ENCODE measurements around the gene PPM1F. TPM values are rescaled to one million over a fixed set of nuclear protein-coding genes. Genes with fewer than 3 reads are reported as not detected.
A peak's percentile ranks its signal among the peaks of the same experiment; 100 is the strongest.
"Not testable (repeated sequence)": the region's sequence is repeated elsewhere in the genome, so short reads cannot be mapped to it uniquely, and the experiment has no call there.

The PPM1F gene
- polyA plus RNA-seq, 6 donors from 2014 or later = 4.9 to 11.5 (median 8.2) TPM

- no peaks in the 10 kb centered on the region for H3K9me3 Mint-ChIP-seq
- ATAC-seq (ENCODE audit: low read depth in 2 of 2) = no peak
- DNase-seq = no peak
- peaks cover 0 to 9% of the 10 kb centered on the region in 2 donors for H3K36me3 Mint-ChIP-seq
- no peaks in the 10 kb centered on the region for H3K27me3 Mint-ChIP-seq
- peaks cover 27 to 43% (median 32%) of the 10 kb centered on the region in 3 donors for H3K4me1 Mint-ChIP-seq
- peak overlapping the region in 1 of 8 donors; percentile 17 for H3K4me3 Mint-ChIP-seq
- peak overlapping the region in 2 of 6 donors; percentile 82 to 94 for H3K27ac Mint-ChIP-seq
Measured at GRCh38 chr22:21947040-21948014, 5.3 kb downstream of the PPM1F start.

- ATAC-seq (ENCODE audit: low read depth in 2 of 2) (no peak), DNase-seq (no peak)
- no peaks in the 10 kb centered on the region for H3K27me3 Mint-ChIP-seq
Measured at GRCh38 chr22:21946262-21946925, 6.3 kb downstream of the PPM1F start.

GRCh38 chr22:21945453-21946261, 7.0 kb downstream of the PPM1F start:
- Mint-ChIP-seq H3K27ac (peak overlapping the region in 1 of 6 donors; percentile 84), H3K4me3 (peak overlapping the region in 1 of 8 donors; percentile 33), H3K4me1 (peaks cover 28 to 46% (median 31%) of the 10 kb centered on the region in 3 donors), H3K27me3 (no peaks in the 10 kb centered on the region), H3K36me3 (peaks cover 0 to 9% of the 10 kb centered on the region in 2 donors), H3K9me3 (no peaks in the 10 kb centered on the region)
- DNase-seq (no peak), ATAC-seq (ENCODE audit: low read depth in 2 of 2) (no peak)

More at GRCh38 chr22:21946262-21946925, 6.3 kb downstream of the PPM1F start:
- H3K4me3 Mint-ChIP-seq = no peak overlapping the region
- no peaks in the 10 kb centered on the region for H3K9me3 Mint-ChIP-seq
- peaks cover 0 to 9% of the 10 kb centered on the region in 2 donors for H3K36me3 Mint-ChIP-seq
- peak overlapping the region in 1 of 6 donors; percentile 84 for H3K27ac Mint-ChIP-seq
- H3K4me1 Mint-ChIP-seq = peaks cover 28 to 42% (median 28%) of the 10 kb centered on the region in 3 donors

DNA sequence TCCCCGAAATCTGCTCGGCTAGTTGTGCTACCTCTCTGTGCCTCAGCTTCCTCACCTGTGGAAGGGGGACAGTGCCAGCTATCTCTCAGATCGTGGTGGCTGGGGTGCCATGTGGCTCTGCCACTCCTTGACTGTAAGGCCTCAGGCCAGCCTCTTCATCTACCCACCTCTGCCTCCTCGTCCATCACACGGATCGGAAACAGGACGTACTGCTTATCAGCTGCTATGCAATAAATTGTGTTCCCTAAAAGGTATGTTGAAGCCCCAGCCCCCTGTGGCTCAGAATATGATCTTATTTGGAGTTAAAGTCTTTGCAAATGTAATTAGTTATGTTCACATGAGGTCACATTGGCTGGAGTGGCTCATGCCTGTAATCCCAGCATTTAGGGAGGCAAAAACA, 7.8 kb downstream of the PPM1F start:
- H3K9me3 Mint-ChIP-seq = no peaks in the 10 kb centered on the region
- H3K27me3 Mint-ChIP-seq = no peaks in the 10 kb centered on the region
- DNase-seq = no peak
- H3K27ac Mint-ChIP-seq = no peak overlapping the region
- H3K4me1 Mint-ChIP-seq = peaks cover 29 to 45% (median 35%) of the 10 kb centered on the region in 3 donors
- H3K36me3 Mint-ChIP-seq = peaks cover 0 to 9% of the 10 kb centered on the region in 2 donors
- peak overlapping the region in 1 of 8 donors; percentile 33 for H3K4me3 Mint-ChIP-seq
- no peak for ATAC-seq (ENCODE audit: low read depth in 2 of 2)

DNA sequence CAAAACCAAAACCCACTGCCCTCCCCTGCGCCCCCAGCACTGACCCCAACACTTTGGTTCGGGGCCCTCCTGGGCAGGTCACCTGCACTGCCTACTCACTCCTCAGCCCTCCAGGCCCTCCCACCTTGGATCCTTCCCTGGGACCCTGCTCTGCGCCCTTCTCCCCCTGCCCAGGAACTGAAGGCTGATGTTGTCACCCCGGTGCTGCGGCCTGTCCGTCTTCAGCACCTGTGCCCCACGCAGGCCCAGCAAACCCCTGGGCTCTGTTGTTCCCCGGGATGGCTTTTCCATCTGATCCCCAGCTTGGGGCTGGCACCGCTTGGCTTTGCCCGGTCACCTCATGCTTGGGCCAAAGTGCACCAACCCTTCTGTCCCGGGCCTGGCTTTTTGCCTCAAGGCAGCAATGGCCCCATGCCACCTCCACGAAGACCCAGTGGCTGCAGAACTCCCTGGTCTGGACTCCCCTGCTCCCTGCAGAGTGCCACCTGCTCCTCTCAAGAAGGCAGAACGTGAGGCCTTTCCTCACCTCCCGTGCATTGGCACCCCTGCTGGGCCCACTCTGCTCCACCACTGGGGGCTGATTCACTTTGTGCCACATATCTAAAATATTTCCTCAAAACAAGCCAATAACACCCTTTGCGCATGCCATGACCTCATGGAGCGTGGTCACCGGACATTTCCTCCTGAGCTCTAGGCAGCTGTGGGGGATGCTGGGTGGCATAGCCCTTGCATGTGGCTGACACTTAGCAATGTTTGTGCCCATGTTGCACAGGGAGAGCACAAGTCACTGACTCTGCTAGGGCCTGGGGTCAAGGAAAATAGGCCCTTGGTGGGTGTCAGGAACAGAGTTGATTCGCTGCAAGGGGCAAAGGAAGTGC, 8.8 kb downstream of the PPM1F start:
- H3K4me3 Mint-ChIP-seq = peak overlapping the region in 2 of 8 donors; percentile 37 to 47
- H3K36me3 Mint-ChIP-seq = peaks cover 0 to 9% of the 10 kb centered on the region in 2 donors
- no peak for ATAC-seq (ENCODE audit: low read depth in 2 of 2)
- no peaks in the 10 kb centered on the region for H3K9me3 Mint-ChIP-seq
- peaks cover 32 to 55% (median 44%) of the 10 kb centered on the region in 3 donors for H3K4me1 Mint-ChIP-seq
- peak overlapping the region in 1 of 6 donors; percentile 20 for H3K27ac Mint-ChIP-seq
- H3K27me3 Mint-ChIP-seq = no peaks in the 10 kb centered on the region
- no peak for DNase-seq

- DNase-seq (no peak), ATAC-seq (ENCODE audit: low read depth in 2 of 2) (no peak)
- Mint-ChIP-seq H3K27me3 (no peaks in the 10 kb centered on the region), H3K27ac (peak overlapping the region in 3 of 6 donors; percentile 20 to 74 (median 22)), H3K36me3 (peaks cover 0 to 9% of the 10 kb centered on the region in 2 donors), H3K4me3 (peak overlapping the region in 1 of 8 donors; percentile 79), H3K4me1 (peaks cover 38 to 61% (median 53%) of the 10 kb centered on the region in 3 donors), H3K9me3 (no peaks in the 10 kb centered on the region)
Measured at GRCh38 chr22:21942407-21943343, 10.0 kb downstream of the PPM1F start.

GRCh38 chr22:21941921-21942320, 10.7 kb downstream of the PPM1F start:
- Mint-ChIP-seq H3K36me3 (peaks cover 0 to 9% of the 10 kb centered on the region in 2 donors), H3K9me3 (no peaks in the 10 kb centered on the region), H3K27ac (peak overlapping the region in 2 of 6 donors; percentile 18 to 22), H3K4me1 (peaks cover 42 to 63% (median 58%) of the 10 kb centered on the region in 3 donors), H3K4me3 (peak overlapping the region in 1 of 8 donors; percentile 15), H3K27me3 (no peaks in the 10 kb centered on the region)
- ATAC-seq (ENCODE audit: low read depth in 2 of 2) (no peak), DNase-seq (no peak)

DNA sequence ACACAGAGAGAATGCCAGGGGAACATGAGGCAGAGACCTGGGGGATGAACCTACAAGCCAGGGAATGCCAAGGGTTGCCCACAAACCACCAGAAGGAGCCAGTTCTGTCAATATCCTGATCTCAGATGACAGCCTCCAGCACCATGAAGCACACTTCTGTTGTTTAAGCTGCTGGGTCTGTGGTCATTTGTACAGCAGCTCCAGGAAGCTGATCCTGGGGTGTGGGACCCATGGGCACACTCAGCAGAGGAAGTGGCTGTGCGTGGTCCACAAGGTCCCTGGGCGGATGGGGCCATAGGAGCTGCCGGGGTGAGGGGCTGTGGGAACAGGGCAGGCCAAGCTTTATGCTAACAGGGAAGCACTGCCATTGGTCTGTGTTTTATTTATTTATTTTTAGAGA, 12.1 kb downstream of the PPM1F start:
- peaks cover 0 to 9% of the 10 kb centered on the region in 2 donors for H3K36me3 Mint-ChIP-seq
- no peaks in the 10 kb centered on the region for H3K27me3 Mint-ChIP-seq
- no peak for ATAC-seq (ENCODE audit: low read depth in 2 of 2)

DNA sequence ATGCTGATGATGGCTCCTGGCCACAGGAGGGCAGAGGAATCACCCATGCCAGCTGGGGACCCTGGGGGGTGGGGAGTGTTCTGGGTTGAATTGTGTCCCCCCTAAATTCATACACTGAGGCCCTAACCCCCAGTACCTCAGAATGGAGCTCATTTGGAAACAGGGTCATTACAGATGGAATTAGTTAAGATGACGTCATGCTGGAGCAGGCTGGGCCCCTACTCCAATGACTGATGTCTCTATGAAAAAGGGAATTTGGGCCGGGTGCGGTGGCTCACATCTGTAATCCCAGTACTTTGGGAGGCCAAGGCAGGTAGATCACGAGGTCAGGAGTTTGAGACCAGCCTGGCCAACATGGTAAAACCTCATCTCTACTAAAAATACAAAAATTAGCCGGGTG, 12.7 kb downstream of the PPM1F start:
- H3K36me3 Mint-ChIP-seq; DNase-seq; H3K9me3 Mint-ChIP-seq; ATAC-seq (ENCODE audit: low read depth in 2 of 2); H3K27me3 Mint-ChIP-seq: not testable (repeated sequence)
- Mint-ChIP-seq H3K27ac (peak overlapping the region in 3 of 6 donors; percentile 73 to 92 (median 76)), H3K4me1 (peaks cover 45 to 78% (median 66%) of the 10 kb centered on the region in 3 donors), H3K4me3 (peak overlapping the region in 3 of 8 donors; percentile 59 to 72 (median 63))

More for the DNA sequence above, 12.1 kb downstream of the PPM1F start:
- Mint-ChIP-seq H3K27ac (peak overlapping the region in 2 of 6 donors; percentile 76 to 87), H3K9me3 (no peaks in the 10 kb centered on the region), H3K4me1 (peaks cover 48 to 72% (median 66%) of the 10 kb centered on the region in 3 donors), H3K4me3 (no peak overlapping the region)
- no peak for DNase-seq

DNA sequence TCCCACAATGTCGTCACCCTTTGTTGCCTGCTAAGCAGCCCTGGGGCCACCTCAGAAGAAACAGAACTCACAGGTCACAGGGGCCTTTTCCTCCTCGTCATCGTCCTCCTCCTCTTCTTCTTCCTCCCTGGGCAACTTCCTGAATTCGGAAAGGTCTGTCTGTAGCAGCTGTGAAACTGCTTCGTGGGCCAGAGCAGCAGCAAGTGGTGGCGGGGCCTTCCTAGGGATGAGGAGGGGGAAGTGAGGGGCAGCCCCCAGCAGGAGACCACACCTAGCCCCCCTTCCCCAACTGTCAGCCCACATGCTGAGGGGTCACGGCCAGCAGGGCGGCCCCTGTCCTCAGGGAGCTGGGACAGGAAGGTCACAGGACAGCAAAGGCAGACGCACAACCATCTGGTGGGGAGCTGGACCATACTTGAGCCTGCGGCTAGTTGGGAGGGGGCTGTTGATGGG, 13.2 kb downstream of the PPM1F start:
- Mint-ChIP-seq H3K4me1 (peaks cover 43 to 78% (median 66%) of the 10 kb centered on the region in 3 donors), H3K27me3 (no peaks in the 10 kb centered on the region), H3K27ac (peak overlapping the region; percentile 18 to 92 (median 80)), H3K36me3 (no peaks in the 10 kb centered on the region), H3K9me3 (no peaks in the 10 kb centered on the region), H3K4me3 (peak overlapping the region; percentile 47 to 90 (median 69))
- ATAC-seq (ENCODE audit: low read depth in 2 of 2) = peak in 1 of 2 donors; percentile 10
- DNase-seq = no peak

GRCh38 chr22:21938906-21939305, 13.7 kb downstream of the PPM1F start:
- Mint-ChIP-seq H3K9me3 (no peaks in the 10 kb centered on the region), H3K27ac (peak overlapping the region in 5 of 6 donors; percentile 18 to 92 (median 80)), H3K4me1 (peaks cover 43 to 78% (median 66%) of the 10 kb centered on the region in 3 donors), H3K27me3 (no peaks in the 10 kb centered on the region), H3K36me3 (no peaks in the 10 kb centered on the region), H3K4me3 (peak overlapping the region; percentile 63 to 92 (median 86))
- no peak for ATAC-seq (ENCODE audit: low read depth in 2 of 2)
- DNase-seq = no peak

Measured in naive B cell (primary cell).